CD4-positive, alpha-beta T cell treated with Interleukin-4 for 1 hour (primary cell): ENCODE data around the gene SCG3.
"Not testable (repeated sequence)": the region's sequence is repeated elsewhere in the genome, so short reads cannot be mapped to it uniquely, and the experiment has no call there.

Experiments used
- DNase-seq, 2 donors: peaks; one replicate each; pipeline ENCODE4 v3.0.0-alpha.2; 2020 to 2022

SCG3 gene

DNA sequence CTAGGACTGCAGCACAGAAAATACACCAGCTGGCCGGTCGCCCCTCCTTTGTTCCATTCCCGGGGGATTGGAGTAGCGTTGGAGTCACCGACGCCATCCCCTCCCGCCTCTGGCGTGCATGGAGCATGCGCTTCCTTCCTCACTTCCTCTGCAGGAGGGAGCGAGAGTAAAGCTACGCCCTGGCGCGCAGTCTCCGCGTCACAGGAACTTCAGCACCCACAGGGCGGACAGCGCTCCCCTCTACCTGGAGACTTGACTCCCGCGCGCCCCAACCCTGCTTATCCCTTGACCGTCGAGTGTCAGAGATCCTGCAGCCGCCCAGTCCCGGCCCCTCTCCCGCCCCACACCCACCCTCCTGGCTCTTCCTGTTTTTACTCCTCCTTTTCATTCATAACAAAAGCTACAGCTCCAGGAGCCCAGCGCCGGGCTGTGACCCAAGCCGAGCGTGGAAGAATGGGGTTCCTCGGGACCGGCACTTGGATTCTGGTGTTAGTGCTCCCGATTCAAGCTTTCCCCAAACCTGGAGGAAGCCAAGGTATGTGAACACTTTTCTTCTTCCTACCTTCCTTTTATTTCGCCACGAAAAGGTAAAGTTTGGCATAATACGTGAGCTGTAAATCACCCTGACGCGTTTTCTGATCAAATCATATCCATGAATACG, at the start of gene SCG3:
TSS of gene SCG3 (plus strand) at position 201 of the 661 bp plus-strand sequence. CDS start at position 454, 253 bp downstream.
- DNase-seq: peak; percentile 44 to 45

DNA sequence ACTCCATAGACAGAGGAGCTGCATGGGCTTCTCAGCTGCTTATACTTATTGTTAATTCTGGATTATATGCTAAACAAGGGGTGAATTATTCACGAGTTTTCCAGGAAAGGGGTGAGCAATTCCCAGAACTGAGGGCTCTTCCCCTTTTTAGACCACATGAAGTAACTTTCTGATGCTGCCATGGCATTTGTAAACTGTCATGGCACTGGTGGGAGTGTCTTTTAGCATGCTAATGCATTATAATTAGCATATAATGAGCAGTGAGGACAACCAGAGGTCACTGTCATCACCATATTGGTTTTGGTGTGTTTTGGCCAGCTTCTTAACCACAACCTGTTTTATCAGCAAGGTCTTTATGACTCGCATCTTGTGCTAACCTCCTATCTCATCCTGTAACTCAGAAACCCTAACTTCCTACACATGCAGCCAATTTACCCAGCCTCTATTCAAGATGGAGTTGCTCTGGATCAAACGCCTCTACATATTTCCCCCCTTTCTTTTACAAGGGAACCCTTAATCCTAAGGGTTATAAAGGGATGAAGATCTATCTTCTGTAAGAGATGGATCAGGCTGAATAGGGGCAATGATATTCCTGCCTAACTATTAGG, 46.6 kb upstream of the SCG3 start:
- peak in 1 of 2 donors; percentile 61 for DNase-seq

DNA sequence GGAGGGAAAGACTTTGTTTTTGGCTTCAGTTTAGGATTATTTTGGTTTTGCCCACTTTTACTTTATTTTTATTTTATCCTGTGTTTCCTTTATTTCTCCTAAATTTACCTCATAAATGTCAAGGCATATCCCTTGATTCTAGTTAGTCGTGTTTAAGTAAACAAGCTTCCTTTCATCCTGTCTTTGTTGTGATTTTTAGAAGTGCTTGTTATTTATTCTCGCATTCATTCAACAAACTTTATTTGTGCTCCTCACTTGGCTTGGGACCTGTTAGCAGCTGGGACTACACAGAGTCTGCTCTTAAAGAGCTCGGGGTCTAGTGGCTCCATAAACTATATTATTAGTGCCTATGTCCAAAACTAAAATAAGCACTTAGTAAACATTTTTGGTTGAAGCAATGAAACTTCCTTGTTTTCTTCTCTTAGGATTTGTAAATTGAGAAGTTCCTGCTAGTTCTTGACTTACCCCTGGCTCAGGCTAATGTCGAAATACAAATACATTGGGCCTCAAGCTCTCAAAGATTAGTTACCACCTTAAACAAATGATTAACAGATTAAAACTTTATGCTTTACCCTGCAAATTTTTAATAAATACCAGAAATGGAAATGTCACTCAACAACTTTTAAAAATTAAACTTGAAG, 39.7 kb upstream of the SCG3 start:
- DNase-seq: no peak

DNA sequence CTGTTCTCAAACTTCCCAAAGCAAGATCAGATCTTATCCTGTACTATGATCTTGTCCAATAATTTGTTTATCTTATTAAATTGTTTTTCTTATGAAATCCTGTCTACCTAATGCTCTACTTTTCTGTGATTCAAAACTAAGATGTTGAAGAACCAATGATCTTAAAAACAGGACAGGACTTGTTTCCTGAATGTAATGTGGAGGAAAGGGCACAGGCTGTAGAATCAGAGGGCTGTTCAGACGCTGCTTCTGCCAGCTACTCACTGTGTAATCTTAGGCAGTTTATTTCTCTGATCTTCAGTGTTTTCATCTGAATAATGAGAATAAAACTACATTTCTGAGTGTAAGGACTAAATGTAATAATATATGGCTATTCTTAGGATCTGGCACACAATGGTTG, 38.6 kb upstream of the SCG3 start:
- DNase-seq: no peak

DNA sequence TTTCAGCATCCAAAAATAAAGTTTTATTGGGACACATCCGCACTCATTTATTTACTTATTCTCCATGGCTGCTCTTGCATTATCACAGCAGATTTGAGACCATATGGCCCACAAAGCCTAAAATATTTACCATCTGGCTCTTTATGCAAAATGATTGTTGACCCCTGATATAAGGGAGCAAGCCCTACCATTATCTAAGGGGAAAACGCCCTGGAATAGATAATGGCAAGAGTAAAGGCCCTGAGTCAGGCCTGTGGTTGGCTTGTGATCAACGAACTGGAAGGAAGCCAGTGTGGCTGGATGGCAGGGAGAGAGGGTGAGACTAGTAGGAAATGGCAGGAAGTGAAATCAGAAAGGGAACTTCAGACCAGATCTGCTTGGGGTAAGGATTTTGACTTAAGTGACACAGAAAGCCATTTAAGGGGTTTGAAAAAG, 34.2 kb upstream of the SCG3 start:
- peak in 1 of 2 donors; percentile 51 for DNase-seq

DNA sequence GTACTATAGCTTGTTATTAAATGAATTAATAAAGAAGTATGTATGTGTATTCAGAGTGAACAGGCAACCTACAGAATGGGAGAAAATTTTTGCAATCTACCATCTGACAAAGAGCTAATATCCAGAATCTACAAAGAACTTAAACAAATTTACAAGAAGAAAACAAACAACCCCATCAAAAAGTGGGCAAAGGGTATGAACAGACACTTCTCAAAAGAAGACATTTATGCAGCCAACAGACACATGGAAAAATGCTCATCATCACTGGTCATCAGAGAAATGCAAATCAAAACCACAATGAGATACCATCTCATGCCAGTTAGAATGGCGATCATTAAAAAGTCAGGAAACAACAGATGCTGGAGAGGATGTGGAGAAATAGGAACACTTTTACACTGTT, 33.2 kb upstream of the SCG3 start:
- DNase-seq: not testable (repeated sequence)

DNA sequence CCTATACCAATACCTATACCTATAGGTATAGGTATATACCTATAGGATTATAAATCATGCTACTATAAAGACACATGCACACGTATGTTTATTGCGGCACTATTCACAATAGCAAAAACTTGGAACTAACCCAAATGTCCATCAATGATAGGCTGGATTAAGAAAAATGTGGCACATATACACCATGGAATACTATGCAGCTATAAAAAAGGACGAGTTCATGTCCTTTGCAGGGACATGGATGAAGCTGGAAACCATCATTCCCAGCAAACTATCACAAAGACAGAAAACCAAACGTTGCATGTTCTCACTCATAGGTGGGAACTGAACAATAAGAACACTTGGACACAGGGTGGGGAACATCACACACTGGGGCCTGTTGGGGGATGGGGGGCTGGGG, 32.7 kb upstream of the SCG3 start:
- DNase-seq: not testable (repeated sequence)

DNA sequence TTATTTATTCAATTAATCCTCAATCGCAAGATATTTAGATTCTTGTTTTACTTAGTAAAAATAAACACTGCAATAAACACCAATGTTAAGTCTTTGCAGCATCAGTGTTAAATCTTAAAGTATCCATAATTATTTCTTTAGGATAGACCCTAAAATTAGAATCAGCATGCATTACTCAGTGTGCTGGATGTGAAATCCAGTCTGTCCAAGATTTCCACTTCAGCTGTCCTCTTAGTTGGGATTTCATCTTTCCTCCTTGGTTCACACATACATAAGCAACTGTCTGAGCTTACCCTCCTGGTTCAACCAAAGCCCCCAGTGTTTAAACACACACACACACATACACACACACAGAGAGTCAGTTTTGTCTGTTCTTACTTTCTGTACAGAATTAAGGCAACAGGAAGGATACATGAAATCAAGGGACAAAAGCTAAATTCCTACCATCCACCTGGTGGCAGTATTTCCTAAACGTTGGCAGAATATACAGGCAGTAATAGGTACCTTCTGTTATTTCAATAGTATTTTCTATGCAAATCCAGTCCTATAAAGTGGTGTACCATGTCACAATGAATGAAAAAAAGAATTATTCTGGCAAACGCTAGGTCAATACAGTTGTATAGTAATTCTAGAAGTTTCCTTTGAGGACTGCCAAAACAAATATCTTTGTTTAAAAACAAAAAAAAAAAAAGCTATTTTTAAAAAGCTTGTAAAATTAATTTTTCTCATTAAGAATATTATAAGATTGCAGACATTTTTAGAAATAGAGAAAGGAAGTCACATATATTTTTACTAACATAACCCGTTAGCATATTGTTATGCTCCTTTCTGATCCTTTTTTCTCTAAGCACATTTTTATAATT, 31.4 kb upstream of the SCG3 start:
- peak; percentile 57 to 79 for DNase-seq

DNA sequence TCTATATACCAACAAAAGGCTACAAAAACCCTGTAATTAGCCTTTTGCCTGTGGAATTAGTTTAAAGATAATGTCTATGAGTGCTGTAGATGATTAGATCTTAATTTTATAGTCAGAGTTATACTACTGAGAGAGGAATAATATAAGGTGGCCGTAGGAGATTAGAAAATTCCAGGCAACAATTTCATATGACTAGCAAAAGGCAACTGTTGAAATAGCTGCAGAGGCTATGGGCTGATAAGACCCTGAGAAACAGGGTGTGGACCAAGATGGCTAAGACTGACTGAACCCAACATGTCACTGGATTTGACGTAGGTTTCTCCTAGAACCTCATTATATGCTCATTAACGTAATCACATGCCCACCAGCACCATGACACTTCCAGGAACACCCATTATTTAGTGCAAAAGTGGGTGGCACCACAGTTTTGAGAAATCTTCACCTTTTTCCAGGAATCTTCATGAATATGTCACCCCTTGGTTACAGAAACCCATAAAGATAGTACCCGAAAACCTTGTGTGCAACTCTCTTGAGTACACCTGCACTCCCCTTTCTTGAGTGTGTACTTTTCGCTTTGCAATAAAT, 29.1 kb upstream of the SCG3 start:
- DNase-seq: no peak

DNA sequence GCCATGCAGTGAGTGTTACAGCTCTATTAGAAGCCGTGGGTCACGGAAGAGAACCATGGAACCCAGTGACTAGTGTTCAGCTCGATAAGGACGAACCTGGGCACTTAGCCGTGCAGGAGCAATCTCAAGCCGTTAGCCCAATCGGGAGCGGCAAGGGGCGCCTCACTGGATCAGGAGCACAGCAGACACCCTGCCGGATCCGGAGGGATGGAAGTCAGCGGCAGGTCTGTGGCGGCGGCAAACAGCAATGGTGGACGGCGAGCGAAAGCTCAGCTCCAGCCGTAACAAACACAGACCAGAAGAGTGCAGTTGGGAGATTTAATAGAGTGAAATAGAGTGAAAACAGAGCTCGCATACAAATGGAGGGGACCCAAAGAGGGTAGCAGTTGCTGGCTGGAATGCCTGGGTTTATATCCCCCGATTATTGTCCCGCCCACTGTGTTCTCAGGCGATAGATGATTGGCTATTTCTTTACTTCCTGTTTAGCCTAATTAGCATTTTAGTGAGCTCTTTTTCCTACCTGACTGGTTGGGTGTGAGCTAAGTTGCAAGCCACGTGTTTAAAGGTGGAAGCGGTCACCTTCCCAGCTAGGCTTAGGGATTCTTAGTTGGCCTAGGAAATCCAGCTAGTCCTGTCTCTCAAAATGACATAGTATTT, 25.8 kb upstream of the SCG3 start:
- not testable (repeated sequence) for DNase-seq

DNA sequence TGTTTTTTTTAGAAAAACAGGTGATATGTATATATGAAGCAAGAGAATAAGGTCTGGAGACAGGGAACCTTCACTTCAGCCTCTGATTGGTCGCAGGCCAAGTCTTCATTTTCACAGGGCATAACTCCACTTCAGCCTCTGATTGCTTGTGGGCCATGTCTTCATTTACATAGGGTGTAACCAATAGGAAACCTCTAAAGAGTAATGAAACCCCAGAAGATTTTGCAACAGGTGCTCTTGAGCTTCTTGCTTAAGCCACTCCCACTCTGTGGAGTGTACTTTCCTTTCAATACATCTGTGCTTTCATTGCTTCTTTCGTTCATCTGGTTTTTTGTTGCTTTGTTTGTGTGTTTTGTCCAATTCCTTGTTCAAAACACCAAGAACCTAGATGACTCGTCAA, 22.6 kb upstream of the SCG3 start:
- no peak for DNase-seq

DNA sequence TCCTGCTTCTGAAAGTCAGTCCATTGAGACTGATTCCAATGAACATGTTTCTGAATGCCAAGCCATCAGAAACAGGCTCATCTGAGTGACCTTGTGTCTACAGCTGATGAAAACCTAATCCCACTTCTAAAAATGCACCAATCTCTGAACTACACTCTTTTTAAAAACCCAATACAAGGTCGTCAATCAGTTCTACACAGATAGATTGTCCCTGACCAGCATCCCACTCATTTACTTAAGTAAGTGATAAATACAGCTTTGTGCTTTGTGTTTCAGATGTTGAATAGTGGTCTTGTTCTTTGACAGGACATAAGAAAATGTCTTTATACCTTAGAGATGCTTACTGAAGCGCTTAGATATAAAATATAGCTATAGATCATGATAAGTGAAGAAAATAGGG, 20.2 kb upstream of the SCG3 start:
- DNase-seq: no peak

DNA sequence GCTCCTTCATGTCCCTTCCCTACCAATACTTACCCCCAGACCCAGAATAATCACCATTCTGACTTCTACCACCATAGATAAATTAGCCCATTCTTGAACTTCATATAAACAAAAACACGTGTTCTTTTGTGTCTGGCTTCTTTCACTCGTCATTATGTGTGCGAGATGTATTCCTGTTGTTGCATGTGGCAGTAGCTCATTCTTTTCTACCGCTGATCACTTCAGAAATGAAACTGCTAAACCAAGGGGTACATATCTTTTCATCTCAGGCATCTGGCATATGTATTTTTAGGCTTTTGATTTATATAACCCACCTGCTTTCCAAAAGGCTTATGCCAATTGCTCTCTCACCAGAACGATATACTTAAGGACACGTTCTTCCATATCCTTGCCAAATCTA, 13.8 kb upstream of the SCG3 start:
- DNase-seq: no peak

DNA sequence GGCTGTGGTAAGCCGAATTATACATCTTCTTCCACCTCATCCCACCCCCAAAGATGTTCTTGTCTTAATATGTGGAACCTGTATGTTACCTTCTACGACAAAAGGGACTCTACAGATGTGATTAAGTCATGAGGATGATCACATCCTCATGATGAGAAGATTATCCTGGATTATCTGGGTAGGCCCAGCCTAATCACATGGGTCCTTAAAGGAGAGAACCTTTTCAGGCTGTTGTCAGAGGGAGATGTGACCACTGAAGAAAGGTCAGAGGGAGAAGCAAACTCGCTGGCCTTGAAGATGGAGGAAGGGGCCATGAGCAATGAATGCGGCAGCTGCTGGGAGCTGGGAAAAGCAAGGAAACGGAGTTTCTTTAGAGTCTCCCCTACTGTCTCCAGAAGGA, 12.9 kb upstream of the SCG3 start:
- DNase-seq: no peak

DNA sequence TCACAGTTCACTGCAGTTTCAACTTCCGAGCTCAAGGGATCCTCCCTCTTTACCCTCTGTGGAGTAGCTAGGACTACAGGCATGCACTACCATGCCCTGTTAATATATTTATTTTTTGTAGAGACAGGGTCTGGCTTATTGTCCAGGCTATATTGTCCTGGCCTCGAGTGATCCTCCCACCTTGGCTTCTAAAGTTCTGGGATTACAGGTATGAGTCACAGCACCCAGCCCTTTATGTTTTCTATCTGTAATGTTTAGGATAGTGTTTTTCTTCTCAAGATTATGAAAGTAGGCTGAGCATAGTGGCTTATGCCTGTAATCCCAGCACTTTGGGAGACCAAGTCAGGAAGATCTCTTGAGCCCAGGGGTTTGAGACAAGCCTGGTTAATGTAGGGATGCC, 11.9 kb upstream of the SCG3 start:
- no peak for DNase-seq

DNA sequence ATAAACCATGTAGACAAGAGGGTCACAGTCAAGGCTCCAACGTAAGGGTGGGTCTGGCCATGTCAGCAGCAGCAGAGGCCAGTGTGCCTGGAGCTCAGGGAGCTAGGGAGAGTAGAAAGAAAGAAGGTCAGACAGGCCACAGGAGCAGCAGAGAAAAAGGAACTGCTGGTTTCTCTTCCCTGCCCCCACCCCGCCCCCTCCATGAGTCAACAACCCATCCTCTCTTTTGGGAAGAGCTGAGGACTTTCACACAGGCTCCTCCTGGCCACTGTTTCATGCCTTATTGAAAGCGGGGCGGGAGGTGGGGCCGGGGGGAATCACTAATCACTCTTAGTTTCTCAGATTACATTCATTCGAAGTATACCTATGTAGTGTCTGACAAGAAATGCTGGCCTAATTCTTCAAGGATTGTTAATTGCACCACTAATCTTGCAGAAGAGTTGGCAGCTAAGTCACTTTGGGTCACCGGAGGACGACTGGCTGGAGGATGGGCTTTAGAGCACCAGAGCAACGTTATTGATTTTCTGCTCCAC, 9.1 kb upstream of the SCG3 start:
- DNase-seq: peak in 1 of 2 donors; percentile 16

DNA sequence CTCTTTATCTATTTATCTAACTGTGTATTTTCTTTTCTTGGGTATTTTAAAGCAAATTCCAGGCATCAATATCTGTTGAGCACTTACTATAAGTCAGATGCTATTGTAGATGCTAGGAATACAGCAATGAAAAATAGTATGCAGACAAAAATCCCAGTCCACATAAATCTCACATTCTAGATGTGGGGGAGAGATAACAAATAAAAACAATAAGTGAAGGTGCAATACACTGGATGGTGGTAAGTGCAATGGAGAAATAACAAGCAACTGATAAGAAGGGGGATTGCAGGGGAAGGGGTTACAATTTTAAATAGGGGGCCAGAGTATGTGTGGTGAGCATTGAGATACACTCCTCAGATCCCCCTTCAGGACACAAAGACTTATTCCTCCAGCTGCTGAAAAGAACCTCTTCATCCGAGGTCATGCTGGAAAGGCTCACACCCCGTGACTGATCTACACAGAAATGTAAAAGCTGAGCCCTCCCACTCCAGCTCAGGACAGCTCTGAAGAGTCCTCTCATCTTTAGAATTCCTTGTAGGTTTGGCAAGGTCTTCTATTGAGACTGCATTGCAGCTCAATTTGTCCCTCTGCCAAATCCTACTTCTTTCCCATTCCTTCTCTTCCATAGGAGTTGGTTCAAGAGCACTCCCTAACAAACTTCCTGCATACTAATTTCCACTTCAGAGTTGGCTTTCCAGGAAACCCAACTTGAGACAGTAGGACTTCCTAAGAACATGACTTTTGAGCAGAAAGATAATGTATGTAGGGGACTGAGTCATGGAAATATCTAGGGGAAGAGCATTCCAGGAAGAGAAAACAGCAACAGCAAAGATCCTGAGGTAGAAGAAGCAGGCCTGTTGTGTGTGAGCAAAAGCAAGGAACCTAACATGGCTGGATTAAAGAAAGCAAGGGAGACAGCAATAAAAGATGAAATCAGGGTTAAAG, 8.1 kb upstream of the SCG3 start:
- no peak for DNase-seq

DNA sequence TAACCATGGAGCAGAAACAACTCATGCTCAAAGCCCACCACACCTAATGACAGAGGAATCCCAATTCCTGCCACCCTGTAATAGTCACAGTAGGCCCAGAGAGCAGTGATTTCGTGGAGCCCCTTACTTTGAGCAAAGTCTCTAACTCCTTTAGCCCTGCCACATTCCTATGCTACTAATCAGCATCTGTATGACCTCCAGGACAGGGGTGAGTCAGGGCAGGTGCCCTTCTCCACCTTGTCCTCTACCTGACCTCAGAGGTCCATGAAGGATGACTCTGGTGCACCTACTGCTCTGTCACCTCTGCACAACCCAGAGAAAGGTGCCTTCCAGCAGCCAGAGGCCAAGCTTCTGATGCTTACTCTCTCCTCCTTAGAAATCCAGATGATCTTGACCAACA, 6.1 kb upstream of the SCG3 start:
- DNase-seq: no peak

DNA sequence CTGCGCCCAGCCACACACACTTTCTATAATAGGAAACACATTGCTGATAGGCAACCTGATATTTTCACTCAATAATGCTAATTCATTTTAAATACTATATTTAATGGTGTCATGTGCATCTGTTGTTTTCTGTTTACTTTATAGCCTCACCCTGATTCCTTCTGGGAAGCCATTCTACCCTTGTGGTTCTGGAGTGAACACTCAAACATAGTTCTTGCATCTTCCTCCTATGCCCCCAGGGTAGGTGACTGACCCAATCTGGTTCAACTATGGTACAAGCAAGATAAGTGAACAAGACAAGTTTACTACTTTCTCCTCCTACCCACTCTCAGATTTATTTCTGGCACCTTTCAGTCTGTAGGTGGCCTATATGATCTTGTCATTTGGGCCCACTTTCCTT, 4.3 kb upstream of the SCG3 start:
- no peak for DNase-seq

DNA sequence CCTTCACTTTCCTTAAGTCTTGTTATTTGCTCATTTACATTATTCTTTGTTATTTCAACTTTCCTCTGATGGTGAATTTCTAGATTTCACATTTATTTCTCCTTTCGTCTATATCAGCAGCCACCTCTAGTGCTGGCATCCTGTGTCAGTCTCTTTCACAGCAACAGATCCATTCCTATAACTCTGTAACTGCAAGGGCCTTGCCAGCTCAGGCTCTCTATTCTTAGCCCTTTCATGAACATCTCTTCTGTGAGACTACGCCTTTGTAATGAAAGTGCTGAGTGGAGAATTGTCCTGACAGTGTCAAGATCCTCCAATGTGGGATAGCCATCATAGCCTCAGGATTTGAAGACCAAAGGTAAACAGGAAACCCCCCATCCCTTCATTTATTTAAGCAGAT, 3.9 kb upstream of the SCG3 start:
- no peak for DNase-seq

DNA sequence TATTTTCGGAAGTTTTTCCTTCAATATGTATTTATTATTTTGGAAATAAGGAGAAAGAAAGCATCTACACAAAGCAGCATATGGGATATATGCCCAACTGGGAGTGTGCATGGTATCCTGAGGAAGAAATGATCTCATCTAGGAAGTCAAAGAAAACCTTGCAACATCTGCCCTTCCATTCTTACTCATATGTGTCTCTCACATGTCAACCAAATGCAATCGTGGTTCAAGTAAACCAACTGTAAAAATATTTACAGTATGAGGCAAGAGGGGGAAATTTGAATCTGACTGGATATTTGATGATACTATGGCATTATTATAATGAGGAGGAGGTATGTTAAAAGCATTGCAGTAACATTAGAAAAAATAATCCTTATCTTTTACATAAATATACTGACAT, 3.2 kb upstream of the SCG3 start:
- DNase-seq: no peak
